GM19372 (cell line): ENCODE results near the gene UPK2.

Experiments used
- ATAC-seq: cut with Tn5 transposase; IDR thresholded peaks from one replicate; pipeline ENCODE4 v1.9.1; 2021; ENCODE audit warnings: mild to moderate bottlenecking, low read depth, moderate library complexity; ENCODE audit not compliant: unreplicated experiment

Gene UPK2

DNA sequence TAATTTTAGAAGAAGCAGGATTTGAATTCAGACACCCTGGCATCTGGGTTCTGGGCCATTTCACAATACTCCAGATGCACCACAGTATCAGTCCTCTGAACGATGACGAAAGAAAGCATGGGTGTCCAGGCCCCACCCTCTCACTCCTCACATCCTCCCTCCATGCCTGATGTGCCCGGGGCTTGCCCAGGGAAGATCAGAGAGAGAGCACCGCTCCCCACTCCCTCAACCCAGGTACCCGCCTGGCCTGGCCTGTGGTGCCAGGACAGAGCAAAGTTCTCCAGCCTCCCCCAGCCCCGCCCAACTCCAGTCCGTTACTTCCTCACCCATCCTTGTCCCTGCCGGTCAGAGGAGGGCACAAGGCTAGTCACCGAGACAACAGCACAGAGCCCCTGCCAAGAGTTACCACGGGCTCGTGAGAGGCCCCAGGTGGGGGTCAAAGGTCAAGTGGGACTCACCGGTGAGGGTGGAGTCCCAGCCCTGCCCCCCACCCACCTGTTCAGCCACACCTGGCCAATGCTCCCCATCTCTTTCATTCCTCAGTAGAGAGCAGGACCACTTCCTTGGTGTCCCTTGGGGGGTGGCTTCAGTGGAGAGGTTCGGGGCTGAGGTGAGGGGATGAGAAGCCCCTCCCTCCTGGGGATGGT lies 38.5 kb upstream of the UPK2 start:
- no peak for ATAC-seq

DNA sequence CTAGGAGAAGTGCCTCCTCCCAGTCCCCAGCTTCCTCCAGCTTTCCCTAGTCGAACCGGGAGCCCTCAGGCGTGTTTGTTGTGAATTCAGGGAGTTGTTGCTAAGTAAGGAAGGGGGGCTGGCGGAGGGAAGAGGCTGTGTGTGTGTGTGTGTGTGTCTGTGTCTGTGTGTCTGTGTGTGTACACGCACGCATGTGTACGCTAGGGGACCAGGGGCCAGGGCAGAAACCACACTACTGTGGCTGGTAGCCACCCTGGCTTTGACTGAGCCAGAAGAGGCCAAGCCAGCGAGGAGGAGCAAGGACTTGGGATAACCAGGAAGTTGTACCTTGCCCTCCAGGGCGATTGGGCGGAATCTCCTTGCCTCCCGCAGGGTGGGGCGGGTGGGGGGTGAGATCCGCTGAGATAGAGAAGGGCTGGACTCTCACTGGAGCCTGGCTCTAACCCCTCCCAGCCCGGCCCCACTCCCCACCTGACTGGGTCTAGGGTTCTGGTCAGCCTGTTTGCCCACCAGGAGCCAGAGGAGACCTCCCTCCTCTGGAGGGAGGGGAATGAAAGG lies 37.9 kb upstream of the UPK2 start:
- ATAC-seq = no peak

- ATAC-seq = no peak
Measured at GRCh38 chr11:118918686-118919280, 37.3 kb upstream of the UPK2 start.

DNA sequence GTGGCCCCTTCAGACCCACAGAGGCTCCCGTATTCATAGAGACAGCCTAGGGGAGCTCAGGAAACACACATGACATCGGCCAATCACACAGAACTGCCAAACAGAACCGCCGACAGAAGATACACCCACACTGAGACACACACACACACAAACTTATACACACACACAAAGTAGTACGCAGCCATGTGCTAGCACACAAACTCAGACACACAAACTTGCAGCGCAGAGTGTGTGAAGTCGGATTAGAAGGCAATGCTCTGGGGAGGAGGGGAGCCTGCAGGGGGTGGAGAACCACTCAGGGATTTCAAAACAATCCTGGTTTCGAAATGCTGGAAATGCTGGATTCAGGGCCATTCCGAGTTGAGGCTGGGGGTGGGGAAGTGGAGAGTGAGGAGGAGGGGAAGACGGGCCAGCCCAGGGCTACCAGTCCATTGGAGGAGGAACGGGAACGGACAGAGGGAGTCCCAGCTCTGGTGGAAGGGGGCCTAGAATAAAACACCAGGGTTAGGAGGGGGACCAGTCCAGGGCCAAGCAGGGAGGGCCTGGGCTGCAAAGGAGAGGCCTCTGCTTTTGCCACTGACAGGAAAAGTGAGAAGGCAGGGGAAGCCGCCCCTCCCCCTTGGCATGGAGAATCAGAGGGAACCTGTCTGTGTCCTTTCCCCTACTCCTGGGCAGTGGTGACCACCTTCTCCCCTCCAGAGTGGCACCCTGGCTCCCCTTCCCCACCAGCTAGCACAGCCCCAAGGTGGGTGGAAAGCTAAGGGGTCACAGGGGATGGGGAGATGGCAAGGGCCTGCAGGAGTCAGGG lies 34.8 kb upstream of the UPK2 start:
- ATAC-seq = no peak

- ATAC-seq = no peak
Measured at GRCh38 chr11:118921929-118922744, 34.0 kb upstream of the UPK2 start.

- no peak for ATAC-seq
Measured at GRCh38 chr11:118922745-118923627, 33.1 kb upstream of the UPK2 start.

DNA sequence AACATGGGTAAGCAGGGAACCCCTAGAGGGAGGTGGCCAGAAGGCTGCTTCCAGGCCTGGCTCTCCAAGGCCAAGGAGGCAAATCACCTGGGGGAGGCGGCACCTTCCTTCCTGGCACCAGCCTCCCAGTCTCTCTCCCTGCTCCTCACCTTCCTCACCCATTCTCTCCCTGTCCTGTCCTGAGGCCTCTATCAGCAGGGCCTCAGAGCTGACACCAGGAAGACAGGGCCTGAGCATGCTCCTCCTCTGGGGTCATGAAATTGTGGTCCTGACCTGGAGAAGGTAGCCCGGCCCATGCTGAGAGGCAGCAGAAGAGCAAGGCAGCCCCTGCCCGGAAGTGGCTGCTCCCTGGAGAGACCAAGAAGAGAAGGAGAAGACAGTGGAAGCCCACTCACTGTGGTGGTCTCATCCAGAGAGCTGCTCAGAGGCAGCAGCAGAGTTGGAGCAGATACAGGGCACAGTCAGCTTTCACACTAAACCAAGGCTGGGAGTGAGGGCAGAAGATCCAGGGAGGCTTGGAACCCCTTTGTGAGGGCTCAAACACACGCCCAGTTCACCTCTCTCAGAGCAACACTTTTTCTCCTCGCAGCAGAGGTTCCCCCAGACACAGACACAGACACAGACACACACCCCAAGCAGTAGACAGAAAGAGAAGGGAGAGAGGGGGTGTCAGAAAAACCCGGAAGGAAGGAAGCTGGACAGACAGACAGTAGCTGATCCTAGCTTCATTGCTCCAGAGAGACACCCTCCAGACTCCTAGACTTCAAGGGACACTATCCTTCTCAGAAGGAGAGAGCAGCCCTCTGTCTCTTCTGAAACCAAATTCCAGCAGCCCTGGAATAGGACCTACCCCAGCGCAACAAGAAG lies 32.1 kb upstream of the UPK2 start:
- ATAC-seq = no peak

DNA sequence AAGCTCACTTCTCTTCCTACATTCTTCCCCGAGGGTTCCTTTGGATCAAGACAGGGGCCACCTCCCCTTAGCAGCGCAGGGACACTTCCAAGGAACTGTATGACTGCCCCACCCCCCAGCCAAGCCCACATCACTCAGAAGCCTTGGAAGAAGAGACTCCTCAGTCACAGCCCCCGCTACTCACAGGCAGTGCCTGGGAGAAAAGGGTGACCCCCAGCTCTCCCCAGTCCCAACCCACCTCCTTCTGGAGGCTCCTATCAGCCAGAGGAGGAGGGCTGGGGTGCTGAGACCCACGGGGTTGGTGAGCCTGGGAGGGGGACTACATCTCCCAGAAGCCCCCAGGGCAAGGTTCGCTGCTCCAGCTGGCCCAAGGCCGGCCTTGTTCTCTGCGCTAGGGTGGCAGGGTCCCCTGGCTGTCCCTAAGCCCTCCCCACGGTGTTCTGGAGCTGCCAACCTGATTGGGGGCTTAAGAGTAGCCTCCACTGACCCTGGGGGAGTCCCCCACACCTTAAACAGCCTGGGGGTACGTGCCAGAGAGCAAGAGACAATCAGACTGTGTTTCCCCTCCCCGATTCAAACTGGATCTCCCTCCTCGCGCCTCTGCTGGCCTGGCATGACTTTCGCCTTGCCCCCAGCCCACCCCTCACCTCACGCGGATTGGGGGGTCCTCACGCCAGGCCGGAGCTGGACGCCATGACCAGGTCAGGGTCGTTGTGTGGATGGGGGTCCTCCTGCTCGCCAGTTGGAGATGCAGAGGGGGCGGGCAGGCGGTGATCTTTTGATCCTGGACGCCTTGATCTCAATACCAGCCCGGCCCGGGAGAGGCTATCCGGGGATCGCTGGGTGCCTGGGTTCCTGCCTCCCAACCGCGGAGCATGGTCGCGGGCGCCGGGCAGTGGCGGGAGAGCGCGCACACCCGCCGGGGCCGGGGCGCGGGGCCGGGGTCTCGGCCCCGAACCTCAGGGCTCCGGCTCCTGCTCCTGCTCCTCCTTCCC lies 31.2 kb upstream of the UPK2 start:
- no peak for ATAC-seq

DNA sequence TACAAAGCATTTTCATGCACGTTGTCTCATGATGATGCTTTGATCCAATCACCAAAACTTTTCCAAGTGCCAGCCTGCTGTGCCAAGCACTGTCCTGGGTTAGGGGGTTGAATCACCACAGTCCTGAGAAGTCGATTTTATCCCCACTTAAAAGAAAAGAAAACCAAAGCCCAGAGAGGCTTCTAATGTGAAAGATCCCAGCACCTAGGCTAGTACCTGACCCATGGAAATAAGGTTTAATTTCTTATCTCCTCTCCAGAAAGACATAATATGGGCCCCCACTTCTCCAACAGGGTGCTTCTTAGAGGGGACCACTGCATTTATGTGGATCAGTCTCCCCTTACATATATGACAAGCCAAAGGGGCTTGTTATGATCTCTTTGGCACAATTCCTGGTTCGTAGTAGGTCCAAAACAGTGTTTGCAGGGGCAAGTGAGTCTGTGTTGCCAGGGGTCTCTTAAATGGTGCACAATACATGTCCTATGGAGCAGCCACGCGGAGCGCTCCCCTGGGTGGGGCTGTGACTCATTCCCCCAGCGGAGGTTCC lies 28.5 kb upstream of the UPK2 start:
- no peak for ATAC-seq

DNA sequence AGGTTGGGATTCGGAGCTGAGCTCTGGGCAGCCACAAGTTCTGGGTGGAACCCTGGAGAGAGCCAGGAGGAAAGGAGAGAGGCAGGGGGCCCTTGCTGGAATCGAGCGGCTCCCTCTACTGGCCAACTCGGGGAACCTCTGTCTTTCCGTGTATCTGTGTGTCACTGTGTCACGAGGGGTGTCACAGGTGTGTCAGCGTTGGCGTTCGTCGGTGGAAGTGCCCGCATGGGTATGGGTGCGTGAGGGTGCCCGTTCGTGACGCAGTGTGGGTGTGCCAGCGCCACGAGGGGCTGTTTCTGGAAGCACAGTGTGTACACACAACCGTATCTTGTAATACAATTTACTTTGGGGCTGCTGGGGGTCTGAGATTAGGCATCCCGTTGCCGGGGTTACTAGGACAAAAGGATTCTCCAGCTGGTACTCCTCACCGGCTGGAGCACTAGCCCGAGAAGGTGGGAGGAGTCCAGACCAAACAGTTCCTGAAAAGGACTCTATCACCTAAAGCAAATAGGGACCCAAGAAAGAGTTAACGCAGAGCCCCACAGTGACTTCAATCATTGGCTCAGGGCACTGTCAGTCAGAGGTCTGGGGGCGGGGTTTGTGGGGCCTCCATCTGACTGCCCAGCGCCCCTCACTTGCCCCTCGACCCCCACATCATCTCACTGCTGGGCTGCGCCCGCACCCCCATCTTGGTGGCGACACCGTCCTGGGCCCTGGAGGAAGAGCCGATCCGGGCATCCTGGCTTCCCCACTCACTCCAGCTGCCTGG lies 27.8 kb upstream of the UPK2 start:
- ATAC-seq = peak; percentile 47

- ATAC-seq = peak; percentile 1
Measured at GRCh38 chr11:118928870-118929500, 27.1 kb upstream of the UPK2 start.

GRCh38 chr11:118929501-118930093 lies 26.5 kb upstream of the UPK2 start:
- no peak for ATAC-seq

- no peak for ATAC-seq
Measured at GRCh38 chr11:118930094-118930712, 25.9 kb upstream of the UPK2 start.

- no peak for ATAC-seq
Measured at GRCh38 chr11:118931571-118931970, 24.5 kb upstream of the UPK2 start.

- ATAC-seq = no peak
Measured at GRCh38 chr11:118933486-118933885, 22.6 kb upstream of the UPK2 start.
